ENCODE measurements around the gene CMSS1. TPM values are rescaled to one million over a fixed set of nuclear protein-coding genes. Genes with fewer than 3 reads are reported as not detected.

CMSS1 gene
- total RNA-seq, 1 experiment from 2014 or later: 86.3 TPM

DNA sequence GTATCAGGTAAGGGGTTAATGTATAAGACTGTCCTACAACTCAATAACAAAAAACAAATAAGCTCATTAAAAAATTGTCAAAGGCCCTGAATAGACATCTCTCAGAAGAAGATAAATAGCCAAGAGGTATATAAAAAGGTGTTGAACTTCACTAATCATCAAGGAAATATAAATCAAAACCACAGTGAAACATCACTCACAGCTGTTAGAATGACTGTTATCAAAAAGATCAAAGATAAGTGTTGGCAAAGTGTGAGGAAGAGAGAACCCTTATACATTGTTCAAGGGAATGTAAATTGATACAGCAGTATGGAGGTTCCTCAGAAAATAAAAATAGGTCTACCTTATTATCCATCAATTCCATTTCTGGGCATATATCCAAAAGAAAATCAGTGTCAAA, 201.1 kb downstream of the CMSS1 start:
- Histone ChIP-seq H3K27me3 (ENCODE audit: control insufficient read depth, insufficient read depth, low read length) (no peaks in the 10 kb centered on the region), H3K9me3 (ENCODE audit: control insufficient read depth, insufficient read depth, low read depth, low read length) (no peaks in the 10 kb centered on the region), H3K4me3 (ENCODE audit: low read depth in 2 of 2, low read length in 2 of 2) (no peak overlapping the region), H3K36me3 (ENCODE audit: control insufficient read depth, insufficient read depth, low read length) (no peaks in the 10 kb centered on the region), H3K4me1 (ENCODE audit: control insufficient read depth, insufficient read depth, low read length) (no peaks in the 10 kb centered on the region), H3K27ac (ENCODE audit: low read length) (no peak overlapping the region)
- TSS peak; percentile 48 for BruUV-seq (replicated peaks)
- TF ChIP-seq, protein P1, sequence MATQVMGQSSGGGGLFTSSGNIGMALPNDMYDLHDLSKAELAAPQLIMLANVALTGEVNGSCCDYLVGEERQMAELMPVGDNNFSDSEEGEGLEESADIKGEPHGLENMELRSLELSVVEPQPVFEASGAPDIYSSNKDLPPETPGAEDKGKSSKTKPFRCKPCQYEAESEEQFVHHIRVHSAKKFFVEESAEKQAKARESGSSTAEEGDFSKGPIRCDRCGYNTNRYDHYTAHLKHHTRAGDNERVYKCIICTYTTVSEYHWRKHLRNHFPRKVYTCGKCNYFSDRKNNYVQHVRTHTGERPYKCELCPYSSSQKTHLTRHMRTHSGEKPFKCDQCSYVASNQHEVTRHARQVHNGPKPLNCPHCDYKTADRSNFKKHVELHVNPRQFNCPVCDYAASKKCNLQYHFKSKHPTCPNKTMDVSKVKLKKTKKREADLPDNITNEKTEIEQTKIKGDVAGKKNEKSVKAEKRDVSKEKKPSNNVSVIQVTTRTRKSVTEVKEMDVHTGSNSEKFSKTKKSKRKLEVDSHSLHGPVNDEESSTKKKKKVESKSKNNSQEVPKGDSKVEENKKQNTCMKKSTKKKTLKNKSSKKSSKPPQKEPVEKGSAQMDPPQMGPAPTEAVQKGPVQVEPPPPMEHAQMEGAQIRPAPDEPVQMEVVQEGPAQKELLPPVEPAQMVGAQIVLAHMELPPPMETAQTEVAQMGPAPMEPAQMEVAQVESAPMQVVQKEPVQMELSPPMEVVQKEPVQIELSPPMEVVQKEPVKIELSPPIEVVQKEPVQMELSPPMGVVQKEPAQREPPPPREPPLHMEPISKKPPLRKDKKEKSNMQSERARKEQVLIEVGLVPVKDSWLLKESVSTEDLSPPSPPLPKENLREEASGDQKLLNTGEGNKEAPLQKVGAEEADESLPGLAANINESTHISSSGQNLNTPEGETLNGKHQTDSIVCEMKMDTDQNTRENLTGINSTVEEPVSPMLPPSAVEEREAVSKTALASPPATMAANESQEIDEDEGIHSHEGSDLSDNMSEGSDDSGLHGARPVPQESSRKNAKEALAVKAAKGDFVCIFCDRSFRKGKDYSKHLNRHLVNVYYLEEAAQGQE (IDR thresholded peaks at IDR 0.05; ENCODE audit: insufficient read depth in 1 of 2, low read depth in 2 of 2, low read length in 1 of 2): no peak
- in situ Hi-C loops (cut with HindIII; ENCODE audit: low pct_unique_long_range_greater_than_20kb, low sequenced_read_pairs) (no loop called here), intact Hi-C loops (cut with micrococcal nuclease; ENCODE audit: unreplicated experiment) (no loop called here)
- DNase-seq (ENCODE audit: low read depth, low spot score) (no peak), ATAC-seq (no peak)
- POLR2A ChIA-PET: interaction anchor here (0.7 kb wide), 1 partner anchor 58 kb away, joined by 8 read pairs; no protein-coding TSS in a partner anchor
- CTCF ChIA-PET: no interaction called here

GRCh38 chr3:100019719-100020118, 202.1 kb downstream of the CMSS1 start:
- DNase-seq (ENCODE audit: low read depth, low spot score): no peak
- BruUV-seq (replicated peaks): no TSS peak
- Histone ChIP-seq H3K27ac (ENCODE audit: low read length) (no peak overlapping the region), H3K4me1 (ENCODE audit: control insufficient read depth, insufficient read depth, low read length) (no peaks in the 10 kb centered on the region), H3K36me3 (ENCODE audit: control insufficient read depth, insufficient read depth, low read length) (no peaks in the 10 kb centered on the region), H3K9me3 (ENCODE audit: control insufficient read depth, insufficient read depth, low read depth, low read length) (no peaks in the 10 kb centered on the region), H3K27me3 (ENCODE audit: control insufficient read depth, insufficient read depth, low read length) (no peaks in the 10 kb centered on the region), H3K4me3 (ENCODE audit: low read depth in 2 of 2, low read length in 2 of 2) (no peak overlapping the region)
- intact Hi-C loops (cut with micrococcal nuclease; ENCODE audit: unreplicated experiment) (no loop called here), in situ Hi-C loops (cut with HindIII; ENCODE audit: low pct_unique_long_range_greater_than_20kb, low sequenced_read_pairs) (no loop called here)
- POLR2A ChIA-PET: interaction anchor here (0.7 kb wide), 1 partner anchor 27 kb away, joined by 3 read pairs; no protein-coding TSS in a partner anchor
- TF ChIP-seq TCF7L2 (IDR thresholded peaks at IDR 0.05; ENCODE audit: low read depth, low read length) (no peak), SIN3A (IDR thresholded peaks at IDR 0.05; ENCODE audit: borderline replicate concordance, insufficient read depth, low read depth, low read length) (no peak), CTCF (IDR thresholded peaks at IDR 0.05) (no peak), POLR2AphosphoS5 (IDR thresholded peaks at IDR 0.05; ENCODE audit: low read depth, low read length) (no peak)
- TF ChIP-seq, protein P1 (IDR thresholded peaks at IDR 0.05; ENCODE audit: insufficient read depth in 1 of 2, low read depth in 2 of 2, low read length in 1 of 2): no peak
- ATAC-seq: no peak
- CTCF ChIA-PET: no interaction called here
